Renal pelvis (tissue), 4 donors: ENCODE measurements around the gene TWF2. TPM values are rescaled to one million over a fixed set of nuclear protein-coding genes. Genes with fewer than 3 reads are reported as not detected.

Experiments used
- DNase-seq: peaks from one replicate; pipeline ENCODE4 v3.0.0-alpha.2; 2013
- polyA plus RNA-seq, 3 donors: library from polyadenylated mRNA; unstranded; fragments of 120-200 nt; gene quantifications; one replicate each; pipeline ENCODE4 v1.2.1, GENCODE V29; 2013; ENCODE audit not compliant: insufficient read length in 3 of 3

The TWF2 gene
- polyA plus RNA-seq, 3 donors = 29.6 to 38.3 (median 35.9) TPM

DNA sequence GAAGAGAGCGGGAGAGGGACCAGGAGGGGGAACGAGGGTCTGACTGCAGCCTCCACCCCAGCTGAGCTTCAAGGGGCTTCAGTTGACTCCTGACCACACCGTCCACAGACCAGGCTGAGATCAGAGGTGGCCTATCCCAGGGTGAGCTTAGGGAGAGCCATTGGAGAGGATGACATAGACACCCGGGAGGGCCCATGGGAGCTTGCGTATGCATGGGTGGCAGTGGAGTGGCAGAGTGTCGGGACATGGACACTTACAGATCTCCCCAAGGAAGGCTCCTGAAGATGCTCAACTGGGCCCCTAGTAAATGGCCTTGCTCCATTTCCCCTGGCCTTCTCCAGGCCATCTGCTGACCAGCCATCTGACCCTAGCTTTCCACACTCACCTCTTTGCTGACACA, 53.6 kb downstream of the TWF2 start:
- no peak for DNase-seq

DNA sequence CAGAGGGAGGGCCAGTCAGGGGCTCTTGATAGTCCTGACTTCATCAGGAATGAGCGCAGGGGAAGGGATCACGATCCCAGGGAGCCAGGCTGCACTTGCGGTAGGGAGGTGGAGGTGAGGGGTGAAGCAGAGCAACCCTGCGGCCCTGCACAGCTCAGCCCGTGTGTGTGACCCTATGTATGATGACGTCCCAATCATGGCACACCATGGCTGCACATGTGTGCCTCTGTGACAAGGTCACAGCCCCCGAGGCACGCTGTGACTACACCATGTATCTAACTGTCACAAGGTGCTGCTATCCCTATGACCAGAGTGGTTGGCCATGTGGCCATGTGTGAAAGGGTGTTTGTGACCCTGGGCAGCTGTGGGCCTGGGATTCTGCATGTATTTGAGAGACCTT, 54.3 kb downstream of the TWF2 start:
- no peak for DNase-seq

DNA sequence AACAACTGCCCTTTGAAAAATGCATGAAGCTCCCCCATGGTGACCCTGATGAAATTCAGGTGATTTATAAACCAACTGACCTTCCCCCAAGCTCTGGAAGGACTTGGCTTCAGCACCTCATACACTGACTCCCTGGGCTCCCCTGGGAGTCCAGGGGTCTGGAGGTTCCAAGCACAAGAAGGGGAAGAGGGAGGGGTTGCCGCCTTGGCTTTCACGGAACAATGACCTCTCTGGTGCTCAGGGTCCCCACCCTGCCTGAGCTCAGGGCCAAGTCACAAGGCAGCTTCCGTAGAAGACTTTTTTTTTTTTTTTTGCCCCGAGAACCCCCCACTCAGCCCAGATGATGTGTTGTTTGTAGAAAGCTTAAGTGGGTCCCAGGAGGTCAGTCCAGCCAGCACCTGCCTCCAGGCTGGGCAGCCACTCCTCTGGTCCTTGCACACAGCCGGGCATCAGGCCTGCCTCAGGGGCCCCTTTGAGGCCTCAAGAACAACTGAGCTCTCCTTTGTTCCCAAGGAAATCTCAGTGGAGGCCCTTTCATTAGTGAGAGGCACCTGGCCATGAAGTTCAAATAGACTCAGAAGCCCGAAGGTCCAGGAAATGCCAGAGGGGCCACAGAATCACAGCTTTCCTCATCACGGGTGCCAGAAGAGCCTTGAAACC, 55.0 kb downstream of the TWF2 start:
- no peak for DNase-seq

DNA sequence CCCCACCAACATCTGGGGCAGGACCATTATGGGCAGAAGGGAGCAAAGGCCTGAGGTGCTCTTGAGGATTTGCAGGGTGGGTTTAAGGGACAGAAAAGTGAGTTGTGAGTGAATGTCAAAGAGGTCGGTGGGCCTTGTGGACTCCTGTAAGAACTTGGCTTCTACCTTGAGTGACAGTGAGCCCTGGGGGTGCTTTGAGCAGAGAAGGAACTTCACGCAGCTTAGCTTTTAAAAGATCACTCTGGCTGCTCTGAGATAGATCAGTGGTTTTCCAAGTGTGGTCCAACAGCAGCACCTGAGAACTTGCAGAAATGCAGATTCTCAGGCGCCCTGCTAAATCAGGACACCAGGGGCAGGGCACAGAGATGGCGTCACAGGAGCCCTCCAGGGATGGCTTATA, 56.3 kb downstream of the TWF2 start:
- DNase-seq = no peak

DNA sequence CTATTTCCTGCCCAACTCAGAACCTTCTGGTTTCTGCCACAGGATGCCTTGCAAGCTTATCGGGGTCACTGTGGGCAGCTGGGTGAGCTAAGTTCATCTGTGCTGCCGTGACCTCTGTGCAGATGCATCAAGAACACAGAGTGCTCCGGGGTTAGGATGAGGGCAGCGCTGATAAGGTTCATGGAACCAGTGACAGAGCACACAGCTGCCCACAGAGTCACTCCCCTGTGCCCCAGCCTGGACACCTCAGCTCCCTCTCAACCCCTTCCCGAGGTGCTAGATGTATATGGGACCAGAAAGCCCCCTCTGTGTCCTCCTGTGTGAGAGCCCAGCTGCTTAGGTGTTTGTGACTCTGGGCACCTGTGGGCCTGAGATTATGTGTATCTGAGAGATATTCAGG, 56.8 kb downstream of the TWF2 start:
- DNase-seq = no peak

DNA sequence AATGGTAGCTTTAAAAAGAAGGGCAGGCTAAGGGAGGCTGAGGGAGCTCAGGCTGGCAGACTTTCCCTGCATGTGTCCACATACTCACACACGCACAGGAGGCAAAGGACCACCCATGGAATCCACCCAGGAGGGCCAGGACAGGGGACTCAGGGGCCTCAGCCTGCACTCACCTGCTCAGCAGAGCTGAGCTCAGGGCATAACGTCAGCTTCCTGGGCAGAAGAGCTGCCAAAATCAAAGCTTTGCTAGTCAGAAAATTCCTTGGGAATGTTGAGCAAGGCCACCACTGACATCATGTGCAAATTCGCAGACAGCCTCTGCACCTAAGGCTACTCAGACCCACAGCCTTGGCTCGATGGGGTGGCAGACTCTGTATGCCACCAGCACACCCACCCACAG, 57.4 kb downstream of the TWF2 start:
- no peak for DNase-seq

Other genes with a start within 250 kb of the TWF2 start
- gene RPL29, start 243.3 kb downstream of the TWF2 start, polyA plus RNA-seq = 1,000 to 10,000 TPM; 1,596 to 1,901 (median 1,807) TPM
- gene DUSP7, start 182.6 kb downstream of the TWF2 start, polyA plus RNA-seq = 10 to 100 TPM; 16.6 to 20.7 (median 17.5) TPM
- 1 to 10 TPM; 8.9 to 9.4 (median 9.0) TPM for gene POC1A, start 84.7 kb downstream of the TWF2 start, polyA plus RNA-seq
- 10 to 100 TPM; 47.1 to 54.5 (median 48.8) TPM for gene ALAS1, start 41.0 kb downstream of the TWF2 start, polyA plus RNA-seq
- gene TLR9, start 13.5 kb downstream of the TWF2 start, polyA plus RNA-seq = under 1 TPM; 0.09 to 0.36 (median 0.28) TPM
- gene PPM1M, start 6.6 kb upstream of the TWF2 start, polyA plus RNA-seq = 10 to 100 TPM; 18.1 to 19.9 (median 19.0) TPM
- gene WDR82, start 39.5 kb upstream of the TWF2 start, polyA plus RNA-seq = 10 to 100 TPM; 92.6 to 93.6 (median 92.9) TPM
- gene GLYCTK, start 48.7 kb upstream of the TWF2 start, polyA plus RNA-seq = 10 to 100 TPM; 44.4 to 49.3 (median 45.8) TPM
- gene DNAH1, start 77.2 kb upstream of the TWF2 start, polyA plus RNA-seq = 10 to 100 TPM in 2 of 3 donors, 1 to 10 TPM in 1; 8.2 to 15.9 (median 13.6) TPM
- 10 to 100 TPM; 81.6 to 89.2 (median 82.3) TPM for gene BAP1, start 170.8 kb upstream of the TWF2 start, polyA plus RNA-seq
- gene PHF7, start 171.5 kb upstream of the TWF2 start, polyA plus RNA-seq = 10 to 100 TPM in 2 of 3 donors, 1 to 10 TPM in 1; 7.6 to 13.0 (median 10.8) TPM
- 10 to 100 TPM; 30.0 to 34.1 (median 32.7) TPM for gene SEMA3G, start 205.9 kb upstream of the TWF2 start, polyA plus RNA-seq
- 1 to 10 TPM; 6.8 to 7.2 (median 7.0) TPM for gene TNNC1, start 214.9 kb upstream of the TWF2 start, polyA plus RNA-seq
- gene NISCH, start 216.4 kb upstream of the TWF2 start, polyA plus RNA-seq = 100 to 1,000 TPM; 112 to 148 (median 133) TPM